Heart right ventricle (tissue), 16 donors: ENCODE data around the gene UQCRFS1. TPM values are rescaled to one million over a fixed set of nuclear protein-coding genes. Genes with fewer than 3 reads are reported as not detected.

ENCODE experiments used
- ATAC-seq, 8 donors: fragments of 200-7000 bp; cut with Tn5 transposase; one replicate each; pipeline ENCODE4 v1.9.1; 2020; ENCODE audit warnings: mild to moderate bottlenecking in 8 of 8, moderate library complexity in 8 of 8, moderate number of reproducible peaks in 1 of 8
- DNase-seq, 2 donors: peaks; one replicate each; pipeline ENCODE4 v3.0.0-alpha.2; 2020
- H3K27ac ChIP-seq, 10 donors: fragments of 200-600 bp; sonication (generic) in 2 of 10; one replicate each; pipeline versions ENCODE4 v1.5.0 to v1.8.0; 2020 to 2022; ENCODE audit warnings: mild to moderate bottlenecking in 3 of 10
- H3K27me3 ChIP-seq, 7 donors: fragments of 200-600 bp; one replicate each; pipeline ENCODE4 v1.8.0; 2021 to 2022; ENCODE audit warnings: mild to moderate bottlenecking in 2 of 7
- H3K36me3 ChIP-seq, 9 donors: fragments of 200-600 bp; sonication (generic) in 1 of 9; one replicate each; pipeline versions ENCODE4 v1.5.0 to v1.8.0; 2020 to 2022; ENCODE audit warnings: mild to moderate bottlenecking in 2 of 9
- H3K4me1 ChIP-seq, 9 donors: fragments of 200-600 bp; sonication (generic) in 1 of 9; one replicate each; pipeline versions ENCODE4 v1.5.0 to v1.8.0; 2020 to 2022; ENCODE audit warnings: mild to moderate bottlenecking in 4 of 9
- H3K4me3 ChIP-seq, 10 donors: fragments of 200-600 bp; sonication (generic) in 2 of 10; one replicate each; pipeline versions ENCODE4 v1.5.0 to v1.8.0; 2020 to 2022; ENCODE audit warnings: mild to moderate bottlenecking in 7 of 10, moderate library complexity in 2 of 10
- H3K9me3 ChIP-seq, 11 donors: fragments of 200-600 bp in 10 of 11; sonication (generic) in 2 of 11; one replicate each; pipeline versions ENCODE4 v1.5.0 to v1.8.0; 2013 to 2022; ENCODE audit warnings: mild to moderate bottlenecking in 2 of 11, control low read depth in 1 of 11, moderate library complexity in 1 of 11
- WGBS, 2 donors: extraction: QIAGEN DNeasy Blood & Tissue Kit; methylation state at CpG; one replicate each; pipeline ENCODE4 v1.1.7; 2013; ENCODE audit warnings: inconsistent platforms in 1 of 2; 5-methylcytosine and 5-hydroxymethylcytosine counted together
- intact Hi-C, 10 donors: fragments of 100-400 bp; cut with DNase I; formaldehyde crosslinking; loops; one replicate each; pipeline versions ENCODE4 v1.11.1 to v1.14.2; 2022
- polyA plus RNA-seq, 2 donors: library from polyadenylated mRNA; stranded (reverse); fragments of 200-250 nt; gene quantifications; one replicate each; pipeline ENCODE4 v1.2.3, GENCODE V29; 2013
- total RNA-seq, 10 donors: library from RNA; stranded (reverse); fragmentation: NEBNext Ultra II Directional in 3 of 10; extraction: Animal tissue kit (Norgen Biotek cat#: 25700) in 3 of 10; gene quantifications; one replicate each; pipeline versions ENCODE4 v1.2.1 to v1.2.4, GENCODE V29; 2021 to 2023
- TF ChIP-seq, protein P1 (sequence below), 9 donors: fragments of 200-600 bp; sonication (generic) in 2 of 9; IDR thresholded peaks; one replicate each; pipeline versions ENCODE4 v1.5.0 to v1.8.0; 2021 to 2022; ENCODE audit warnings: antibody characterized with exemption in 9 of 9, mild to moderate bottlenecking in 5 of 9, moderate library complexity in 1 of 9
- donor health status: Arrhythmogenic right ventricular cardiomyopathy.
- donor health status: ischemic (EF 13 %, LVEDD 7.1; RV severe dilation, severe dysfunction).
- donor health status: healthy with polysubstance abuse.
- donor health status: DM: no; HTN: yes; CAD: no.
- donor health status: DM: no; HTN: no; CAD: no.
- donor health status: ischemic (EF 25% LVEDD 6.9; RV normal size, moderate dysfunction).
- donor health status: ischemic (EF 25% LVEDD 5.7; RV mildly dilated, moderate dysfunction).
- donor health status: healthy.
- donor health status: DM: yes; HTN: yes; CAD: no.
- donor health status: Ischemic cardiomyopathy.
- donor health status: ischemic (EF 35%, LVEDD 5.7; RV mildly dilated, moderate dysfunction).
- donor health status: nonischemic (EF 11% LVEDD 7.7; RV severe dilation, severe dysfunction).
- donor health status: DM: yes; HTN: yes; CAD: no.
- donor health status: PGD.
- donor health status: ischemic (EF 29% LVEDD 5.4; RV normal size, mild dysfunction).
- donor health status: nonischemic (EF 23%, LVEDD 6.1; RV moderate dilation, normal function).

UQCRFS1 gene
- total and polyA plus RNA-seq, 12 donors = 18.7 to 200 (median 157) TPM

DNA sequence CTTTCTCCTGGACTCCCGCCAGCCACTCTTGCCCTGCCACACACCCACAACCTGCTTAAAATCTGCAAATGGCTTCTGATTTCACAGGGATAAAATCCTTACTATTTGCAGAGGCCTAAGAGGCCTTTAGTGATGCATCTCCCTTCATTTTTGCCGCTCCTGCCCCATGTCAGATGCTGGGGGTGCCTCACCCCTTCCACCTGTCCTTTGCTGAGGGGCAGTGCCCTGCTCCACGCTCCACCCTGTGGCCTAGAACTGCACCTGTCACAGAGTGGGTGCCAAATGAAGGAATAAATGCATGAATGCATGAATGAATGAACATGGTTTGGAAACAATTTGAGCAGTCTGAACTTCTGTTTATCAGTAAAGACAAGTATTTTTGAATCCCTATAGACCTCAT is 34.1 kb upstream of the UQCRFS1 start:
- intact Hi-C loops = no loop called here
- Histone ChIP-seq H3K4me1 (peaks cover 0 to 11% (median 0%) of the 10 kb centered on the region in 9 donors), H3K9me3 (no peaks in the 10 kb centered on the region), H3K27ac (no peak overlapping the region), H3K36me3 (no peaks in the 10 kb centered on the region), H3K27me3 (peaks cover 0 to 36% (median 15%) of the 10 kb centered on the region in 7 donors), H3K4me3 (no peak overlapping the region)
- DNase-seq (no peak), ATAC-seq (no peak)
- WGBS, 2 donors = 81 to 84% methylated on average over 3 of the region's 3 CpGs
- TF ChIP-seq, protein P1, sequence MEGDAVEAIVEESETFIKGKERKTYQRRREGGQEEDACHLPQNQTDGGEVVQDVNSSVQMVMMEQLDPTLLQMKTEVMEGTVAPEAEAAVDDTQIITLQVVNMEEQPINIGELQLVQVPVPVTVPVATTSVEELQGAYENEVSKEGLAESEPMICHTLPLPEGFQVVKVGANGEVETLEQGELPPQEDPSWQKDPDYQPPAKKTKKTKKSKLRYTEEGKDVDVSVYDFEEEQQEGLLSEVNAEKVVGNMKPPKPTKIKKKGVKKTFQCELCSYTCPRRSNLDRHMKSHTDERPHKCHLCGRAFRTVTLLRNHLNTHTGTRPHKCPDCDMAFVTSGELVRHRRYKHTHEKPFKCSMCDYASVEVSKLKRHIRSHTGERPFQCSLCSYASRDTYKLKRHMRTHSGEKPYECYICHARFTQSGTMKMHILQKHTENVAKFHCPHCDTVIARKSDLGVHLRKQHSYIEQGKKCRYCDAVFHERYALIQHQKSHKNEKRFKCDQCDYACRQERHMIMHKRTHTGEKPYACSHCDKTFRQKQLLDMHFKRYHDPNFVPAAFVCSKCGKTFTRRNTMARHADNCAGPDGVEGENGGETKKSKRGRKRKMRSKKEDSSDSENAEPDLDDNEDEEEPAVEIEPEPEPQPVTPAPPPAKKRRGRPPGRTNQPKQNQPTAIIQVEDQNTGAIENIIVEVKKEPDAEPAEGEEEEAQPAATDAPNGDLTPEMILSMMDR (IDR thresholded peaks at IDR 0.05) = no peak

DNA sequence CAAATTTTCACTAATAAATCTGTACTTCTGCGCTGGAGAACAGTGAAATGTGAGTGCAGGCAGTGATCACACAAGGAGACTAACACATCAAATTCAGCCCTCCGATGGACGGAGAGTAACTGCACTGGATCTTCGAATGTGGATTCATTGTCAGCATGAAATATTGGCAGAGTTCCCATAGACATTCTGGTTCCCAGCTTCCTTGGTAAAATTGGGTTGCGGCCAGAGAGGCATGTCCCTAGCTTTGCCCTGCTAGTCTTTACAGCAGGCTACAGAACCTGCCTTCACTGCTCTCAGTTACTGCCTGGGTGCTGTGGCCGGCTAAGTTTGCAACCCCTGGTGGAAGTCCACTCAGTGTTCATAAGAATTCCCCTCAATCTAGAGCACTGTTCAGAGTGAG is 32.3 kb upstream of the UQCRFS1 start:
- Histone ChIP-seq H3K9me3 (no peaks in the 10 kb centered on the region), H3K27ac (no peak overlapping the region), H3K4me3 (no peak overlapping the region), H3K27me3 (peaks cover 0 to 36% (median 23%) of the 10 kb centered on the region in 7 donors), H3K4me1 (peaks cover 0 to 11% (median 0%) of the 10 kb centered on the region in 9 donors), H3K36me3 (no peaks in the 10 kb centered on the region)
- DNase-seq = no peak
- ATAC-seq = peak in 1 of 8 donors; percentile 30
- intact Hi-C loops = no loop called here
- TF ChIP-seq, protein P1 (IDR thresholded peaks at IDR 0.05) = no peak
- 38 to 43% methylated on average over 6 of the region's 6 CpGs for WGBS, 2 donors

DNA sequence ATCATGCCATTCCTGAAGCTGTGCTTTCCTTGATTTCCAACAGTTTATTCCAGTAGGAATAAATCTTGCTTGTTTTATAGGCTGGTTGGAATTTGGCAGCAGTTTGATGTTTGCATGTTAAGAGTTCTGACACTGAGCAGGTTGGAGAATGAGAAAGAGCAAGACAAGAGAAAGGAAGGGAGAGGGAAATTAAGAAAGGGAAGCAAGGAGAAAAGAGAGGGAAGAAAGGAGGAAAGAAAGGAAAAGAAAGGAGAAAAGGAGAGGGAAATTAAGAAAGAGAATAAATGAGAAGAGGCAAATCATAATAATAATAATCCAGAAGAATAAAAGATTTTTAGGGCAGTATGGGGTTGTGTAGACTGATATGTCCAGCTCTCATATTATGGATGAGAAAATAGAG is 28.4 kb upstream of the UQCRFS1 start:
- intact Hi-C loops = no loop called here
- H3K27ac ChIP-seq = no peak overlapping the region
- H3K27me3 ChIP-seq = peaks cover 0 to 15% (median 9%) of the 10 kb centered on the region in 7 donors
- no peaks in the 10 kb centered on the region for H3K4me1 ChIP-seq
- H3K9me3 ChIP-seq = peaks cover 0 to 12% (median 6%) of the 10 kb centered on the region in 11 donors
- H3K4me3 ChIP-seq = no peak overlapping the region
- TF ChIP-seq, protein P1 (IDR thresholded peaks at IDR 0.05) = no peak
- H3K36me3 ChIP-seq = no peaks in the 10 kb centered on the region
- DNase-seq (no peak), ATAC-seq (no peak)

DNA sequence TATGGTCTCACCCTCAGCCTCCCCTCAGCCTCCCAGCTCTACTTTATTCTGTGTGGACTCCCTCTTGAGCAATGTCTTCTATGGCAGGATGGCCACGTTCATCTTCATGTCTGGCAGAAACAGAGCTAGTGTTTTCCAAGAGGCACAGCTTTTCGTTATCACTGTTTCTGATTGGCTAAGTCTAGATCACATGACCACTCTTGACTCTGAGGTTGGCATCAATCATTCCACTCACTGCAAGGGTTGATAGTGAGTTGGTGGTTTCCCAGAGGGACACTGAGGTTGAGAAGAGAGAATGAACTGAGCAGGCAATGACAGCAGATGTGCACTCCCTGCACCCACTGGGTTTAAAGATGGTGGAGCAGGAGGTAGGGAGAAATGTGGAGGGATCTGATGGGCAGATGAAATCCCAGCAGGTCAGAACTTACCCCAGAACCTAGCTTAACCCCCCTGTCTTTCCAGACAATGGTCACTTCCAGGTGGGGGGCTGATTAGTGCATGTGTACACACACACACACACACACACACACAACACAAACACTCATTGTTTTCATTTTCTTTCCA is 26.3 kb upstream of the UQCRFS1 start:
- TF ChIP-seq, protein P1 (IDR thresholded peaks at IDR 0.05) = no peak
- peaks cover 0 to 19% (median 9%) of the 10 kb centered on the region in 11 donors for H3K9me3 ChIP-seq
- H3K27ac ChIP-seq = no peak overlapping the region
- no peaks in the 10 kb centered on the region for H3K4me1 ChIP-seq
- intact Hi-C loops = no loop called here
- 50 to 52% methylated on average over 2 of the region's 2 CpGs for WGBS, 2 donors
- no peak for DNase-seq
- no peak for ATAC-seq
- no peaks in the 10 kb centered on the region for H3K36me3 ChIP-seq
- no peak overlapping the region for H3K4me3 ChIP-seq
- peaks cover 0 to 17% (median 8%) of the 10 kb centered on the region in 7 donors for H3K27me3 ChIP-seq
